Measurements from ENCODE around the gene SRSF7. TPM values are rescaled to one million over a fixed set of nuclear protein-coding genes. Genes with fewer than 3 reads are reported as not detected.
A peak's percentile ranks its signal among the peaks of the same experiment; 100 is the strongest.

Gene SRSF7
- total and polyA plus RNA-seq, 9 of the 15 experiments (the other 6 are each of a cell fraction or from before 2014, with no cell fraction given): 219 to 726 (median 375) TPM

DNA sequence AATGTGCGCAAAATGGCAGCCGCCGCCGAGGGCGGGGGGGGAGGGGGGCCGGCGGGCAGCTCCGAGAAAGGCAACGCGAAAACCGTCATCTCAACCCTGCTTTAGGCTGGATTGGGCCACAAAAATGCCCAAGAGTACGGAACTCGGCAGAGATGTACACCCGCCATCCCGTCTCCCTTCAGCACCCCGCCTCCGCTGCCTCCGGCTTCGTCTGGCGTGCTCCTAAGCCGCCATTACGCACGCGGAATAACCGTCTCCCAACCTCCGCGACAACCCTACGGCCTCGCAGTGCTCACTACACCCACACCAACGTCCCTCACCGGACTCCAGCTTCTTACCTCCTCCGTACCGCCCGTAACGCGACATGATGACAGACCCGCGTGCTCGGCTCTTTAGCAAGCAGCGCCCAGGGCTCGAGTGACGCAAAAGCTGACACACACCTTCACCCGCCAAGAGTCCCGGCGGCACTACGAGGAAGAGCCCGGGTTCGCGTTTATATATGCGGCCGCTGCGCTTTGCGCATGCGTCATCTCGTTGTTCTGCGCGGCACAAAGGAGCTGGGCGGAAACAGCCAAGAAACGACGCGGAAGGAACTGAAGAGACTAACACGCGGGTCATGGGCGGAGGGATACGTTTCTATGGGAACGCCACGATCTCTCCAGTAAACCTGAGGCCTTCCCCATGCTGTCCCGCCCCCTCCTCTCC, at the start of gene SRSF7 (continued):
- peak; percentile 61 for TF ChIP-seq EGR1 (conservative IDR thresholded peaks at IDR 0.05)
- TF ChIP-seq RBM22 (IDR thresholded peaks at IDR 0.05; ENCODE audit: low read depth, low read length, poor library complexity, severe bottlenecking): peak; percentile 99
- TF ChIP-seq, protein P1, sequence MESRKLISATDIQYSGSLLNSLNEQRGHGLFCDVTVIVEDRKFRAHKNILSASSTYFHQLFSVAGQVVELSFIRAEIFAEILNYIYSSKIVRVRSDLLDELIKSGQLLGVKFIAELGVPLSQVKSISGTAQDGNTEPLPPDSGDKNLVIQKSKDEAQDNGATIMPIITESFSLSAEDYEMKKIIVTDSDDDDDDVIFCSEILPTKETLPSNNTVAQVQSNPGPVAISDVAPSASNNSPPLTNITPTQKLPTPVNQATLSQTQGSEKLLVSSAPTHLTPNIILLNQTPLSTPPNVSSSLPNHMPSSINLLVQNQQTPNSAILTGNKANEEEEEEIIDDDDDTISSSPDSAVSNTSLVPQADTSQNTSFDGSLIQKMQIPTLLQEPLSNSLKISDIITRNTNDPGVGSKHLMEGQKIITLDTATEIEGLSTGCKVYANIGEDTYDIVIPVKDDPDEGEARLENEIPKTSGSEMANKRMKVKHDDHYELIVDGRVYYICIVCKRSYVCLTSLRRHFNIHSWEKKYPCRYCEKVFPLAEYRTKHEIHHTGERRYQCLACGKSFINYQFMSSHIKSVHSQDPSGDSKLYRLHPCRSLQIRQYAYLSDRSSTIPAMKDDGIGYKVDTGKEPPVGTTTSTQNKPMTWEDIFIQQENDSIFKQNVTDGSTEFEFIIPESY (CRISPR knock-in tag; IDR thresholded peaks at IDR 0.05): peak; percentile 93
- no peak; a peak in 1 of 4 replicates for TF ChIP-seq SRF (CRISPR knock-in tag; IDR thresholded peaks at IDR 0.05)
- peak; percentile 98 for TF ChIP-seq MYC (IDR thresholded peaks at IDR 0.05; ENCODE audit: low read depth, low read length)
- peak; percentile 100 for TF ChIP-seq MYC (CRISPR knock-in tag; IDR thresholded peaks at IDR 0.05; ENCODE audit: borderline replicate concordance, low read depth)
- TF ChIP-seq, protein P2, sequence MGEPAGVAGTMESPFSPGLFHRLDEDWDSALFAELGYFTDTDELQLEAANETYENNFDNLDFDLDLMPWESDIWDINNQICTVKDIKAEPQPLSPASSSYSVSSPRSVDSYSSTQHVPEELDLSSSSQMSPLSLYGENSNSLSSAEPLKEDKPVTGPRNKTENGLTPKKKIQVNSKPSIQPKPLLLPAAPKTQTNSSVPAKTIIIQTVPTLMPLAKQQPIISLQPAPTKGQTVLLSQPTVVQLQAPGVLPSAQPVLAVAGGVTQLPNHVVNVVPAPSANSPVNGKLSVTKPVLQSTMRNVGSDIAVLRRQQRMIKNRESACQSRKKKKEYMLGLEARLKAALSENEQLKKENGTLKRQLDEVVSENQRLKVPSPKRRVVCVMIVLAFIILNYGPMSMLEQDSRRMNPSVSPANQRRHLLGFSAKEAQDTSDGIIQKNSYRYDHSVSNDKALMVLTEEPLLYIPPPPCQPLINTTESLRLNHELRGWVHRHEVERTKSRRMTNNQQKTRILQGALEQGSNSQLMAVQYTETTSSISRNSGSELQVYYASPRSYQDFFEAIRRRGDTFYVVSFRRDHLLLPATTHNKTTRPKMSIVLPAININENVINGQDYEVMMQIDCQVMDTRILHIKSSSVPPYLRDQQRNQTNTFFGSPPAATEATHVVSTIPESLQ (CRISPR knock-in tag; IDR thresholded peaks at IDR 0.05): peak; percentile 93
- TF ChIP-seq, protein P3, sequence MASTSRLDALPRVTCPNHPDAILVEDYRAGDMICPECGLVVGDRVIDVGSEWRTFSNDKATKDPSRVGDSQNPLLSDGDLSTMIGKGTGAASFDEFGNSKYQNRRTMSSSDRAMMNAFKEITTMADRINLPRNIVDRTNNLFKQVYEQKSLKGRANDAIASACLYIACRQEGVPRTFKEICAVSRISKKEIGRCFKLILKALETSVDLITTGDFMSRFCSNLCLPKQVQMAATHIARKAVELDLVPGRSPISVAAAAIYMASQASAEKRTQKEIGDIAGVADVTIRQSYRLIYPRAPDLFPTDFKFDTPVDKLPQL (IDR thresholded peaks at IDR 0.05; ENCODE audit: extremely low read depth, insufficient read length): peak; percentile 92
- TF ChIP-seq THAP7 (CRISPR knock-in tag; IDR thresholded peaks at IDR 0.05): peak; percentile 94
- no peak for TF ChIP-seq DDX20 (tag; IDR thresholded peaks at IDR 0.05; ENCODE audit: low read depth)
- TF ChIP-seq NR2C1 (IDR thresholded peaks at IDR 0.05): peak; percentile 35; the same call in 1 of the 2 replicates
- peak; percentile 60 for TF ChIP-seq NR2C1 (tag; IDR thresholded peaks at IDR 0.05)
- TF ChIP-seq KDM1A (IDR thresholded peaks at IDR 0.05): no peak
- TF ChIP-seq ZNF76 (CRISPR knock-in tag; IDR thresholded peaks at IDR 0.05; ENCODE audit: borderline replicate concordance): no peak
- TF ChIP-seq, protein P4, sequence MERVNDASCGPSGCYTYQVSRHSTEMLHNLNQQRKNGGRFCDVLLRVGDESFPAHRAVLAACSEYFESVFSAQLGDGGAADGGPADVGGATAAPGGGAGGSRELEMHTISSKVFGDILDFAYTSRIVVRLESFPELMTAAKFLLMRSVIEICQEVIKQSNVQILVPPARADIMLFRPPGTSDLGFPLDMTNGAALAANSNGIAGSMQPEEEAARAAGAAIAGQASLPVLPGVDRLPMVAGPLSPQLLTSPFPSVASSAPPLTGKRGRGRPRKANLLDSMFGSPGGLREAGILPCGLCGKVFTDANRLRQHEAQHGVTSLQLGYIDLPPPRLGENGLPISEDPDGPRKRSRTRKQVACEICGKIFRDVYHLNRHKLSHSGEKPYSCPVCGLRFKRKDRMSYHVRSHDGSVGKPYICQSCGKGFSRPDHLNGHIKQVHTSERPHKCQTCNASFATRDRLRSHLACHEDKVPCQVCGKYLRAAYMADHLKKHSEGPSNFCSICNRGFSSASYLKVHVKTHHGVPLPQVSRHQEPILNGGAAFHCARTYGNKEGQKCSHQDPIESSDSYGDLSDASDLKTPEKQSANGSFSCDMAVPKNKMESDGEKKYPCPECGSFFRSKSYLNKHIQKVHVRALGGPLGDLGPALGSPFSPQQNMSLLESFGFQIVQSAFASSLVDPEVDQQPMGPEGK (CRISPR knock-in tag; IDR thresholded peaks at IDR 0.05; ENCODE audit: borderline replicate concordance): no peak
- TF ChIP-seq KDM5B (IDR thresholded peaks at IDR 0.05; ENCODE audit: insufficient replicate concordance, low read depth, low read length): peak; percentile 100
- TF ChIP-seq BHLHE40 (IDR thresholded peaks at IDR 0.05; ENCODE audit: low read length): no peak
- TF ChIP-seq, protein P5, sequence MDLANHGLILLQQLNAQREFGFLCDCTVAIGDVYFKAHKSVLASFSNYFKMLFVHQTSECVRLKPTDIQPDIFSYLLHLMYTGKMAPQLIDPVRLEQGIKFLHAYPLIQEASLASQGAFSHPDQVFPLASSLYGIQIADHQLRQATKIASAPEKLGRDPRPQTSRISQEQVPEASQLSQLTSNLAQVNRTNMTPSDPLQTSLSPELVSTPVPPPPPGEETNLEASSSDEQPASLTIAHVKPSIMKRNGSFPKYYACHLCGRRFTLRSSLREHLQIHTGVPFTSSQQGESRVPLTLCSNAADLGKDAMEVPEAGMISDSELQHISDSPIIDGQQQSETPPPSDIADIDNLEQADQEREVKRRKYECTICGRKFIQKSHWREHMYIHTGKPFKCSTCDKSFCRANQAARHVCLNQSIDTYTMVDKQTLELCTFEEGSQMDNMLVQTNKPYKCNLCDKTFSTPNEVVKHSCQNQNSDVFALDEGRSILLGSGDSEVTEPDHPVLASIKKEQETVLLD (IDR thresholded peaks at IDR 0.05): peak; percentile 92
- no peak for TF ChIP-seq BRD4 (IDR thresholded peaks at IDR 0.05)

Data from K562 (cell line).